ENCODE data around the gene MMAB. TPM values are rescaled to one million over a fixed set of nuclear protein-coding genes. Genes with fewer than 3 reads are reported as not detected.

Gene MMAB
- total and polyA plus RNA-seq, 2 of the 13 experiments (the other 11 are each of a cell fraction or from before 2014, with no cell fraction given), result 26.1 to 77.3 TPM

DNA sequence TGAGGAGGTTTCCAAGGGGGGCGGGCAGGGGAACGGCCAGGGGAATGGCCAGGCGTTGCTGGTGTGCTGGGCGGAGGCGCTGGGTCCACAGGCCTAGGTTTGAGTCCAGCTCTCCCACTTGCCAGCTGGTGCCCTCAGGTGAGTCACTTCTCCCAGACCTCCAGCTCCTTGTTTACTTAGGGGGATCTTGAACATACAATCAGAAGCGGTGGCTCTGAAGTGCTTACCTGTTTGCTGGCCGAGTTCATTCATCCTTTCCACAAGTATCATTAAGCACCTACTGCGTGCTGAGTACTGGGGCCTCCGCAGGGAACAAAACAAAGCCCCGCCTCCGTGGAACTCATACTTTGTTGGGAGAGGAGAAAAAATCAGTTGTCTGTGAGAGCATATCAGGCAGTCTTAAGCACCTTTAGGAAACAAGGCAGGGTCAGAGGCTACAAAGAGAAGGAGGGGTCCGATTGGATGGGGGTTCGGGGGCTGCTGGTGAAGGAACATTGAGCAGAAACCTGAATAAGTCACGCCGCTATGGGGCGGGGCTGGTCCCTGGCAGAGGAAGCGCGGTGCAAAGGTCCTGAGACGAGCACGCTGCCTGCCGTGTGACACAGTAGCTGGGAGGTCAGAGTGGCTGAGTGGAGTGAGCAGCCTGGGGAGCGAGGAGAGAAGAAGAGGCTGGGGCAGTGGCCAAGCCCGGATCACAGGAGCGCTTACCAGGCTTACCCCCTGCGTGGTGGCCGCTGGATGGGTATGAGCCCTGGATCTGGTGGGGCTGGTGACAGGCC lies 15.3 kb upstream of the MMAB start (continued):
- TF ChIP-seq FOXA1 (IDR thresholded peaks at IDR 0.05) (no peak), FOXA1 (CRISPR knock-in tag; IDR thresholded peaks at IDR 0.05) (peak; percentile 67), MYC (CRISPR knock-in tag; IDR thresholded peaks at IDR 0.05; ENCODE audit: borderline replicate concordance) (peak; percentile 72; the same call in 1 of the 2 replicates), ZNF790 (CRISPR knock-in tag; IDR thresholded peaks at IDR 0.05; ENCODE audit: borderline replicate concordance) (no peak), MAFG (CRISPR knock-in tag; IDR thresholded peaks at IDR 0.05) (no peak), POLR2AphosphoS5 (IDR thresholded peaks at IDR 0.05; ENCODE audit: low read depth, low read length) (peak; percentile 8; the same call in 1 of the 2 replicates), RAD51 (IDR thresholded peaks at IDR 0.05; ENCODE audit: borderline replicate concordance) (no peak), DR1 (CRISPR knock-in tag; IDR thresholded peaks at IDR 0.05) (no peak), KLF9 (CRISPR knock-in tag; IDR thresholded peaks at IDR 0.05; ENCODE audit: low read depth) (no peak)
- TF ChIP-seq, protein P1, sequence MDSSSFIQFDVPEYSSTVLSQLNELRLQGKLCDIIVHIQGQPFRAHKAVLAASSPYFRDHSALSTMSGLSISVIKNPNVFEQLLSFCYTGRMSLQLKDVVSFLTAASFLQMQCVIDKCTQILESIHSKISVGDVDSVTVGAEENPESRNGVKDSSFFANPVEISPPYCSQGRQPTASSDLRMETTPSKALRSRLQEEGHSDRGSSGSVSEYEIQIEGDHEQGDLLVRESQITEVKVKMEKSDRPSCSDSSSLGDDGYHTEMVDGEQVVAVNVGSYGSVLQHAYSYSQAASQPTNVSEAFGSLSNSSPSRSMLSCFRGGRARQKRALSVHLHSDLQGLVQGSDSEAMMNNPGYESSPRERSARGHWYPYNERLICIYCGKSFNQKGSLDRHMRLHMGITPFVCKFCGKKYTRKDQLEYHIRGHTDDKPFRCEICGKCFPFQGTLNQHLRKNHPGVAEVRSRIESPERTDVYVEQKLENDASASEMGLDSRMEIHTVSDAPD (CRISPR knock-in tag; IDR thresholded peaks at IDR 0.05), result no peak
- TF ChIP-seq, protein P2, sequence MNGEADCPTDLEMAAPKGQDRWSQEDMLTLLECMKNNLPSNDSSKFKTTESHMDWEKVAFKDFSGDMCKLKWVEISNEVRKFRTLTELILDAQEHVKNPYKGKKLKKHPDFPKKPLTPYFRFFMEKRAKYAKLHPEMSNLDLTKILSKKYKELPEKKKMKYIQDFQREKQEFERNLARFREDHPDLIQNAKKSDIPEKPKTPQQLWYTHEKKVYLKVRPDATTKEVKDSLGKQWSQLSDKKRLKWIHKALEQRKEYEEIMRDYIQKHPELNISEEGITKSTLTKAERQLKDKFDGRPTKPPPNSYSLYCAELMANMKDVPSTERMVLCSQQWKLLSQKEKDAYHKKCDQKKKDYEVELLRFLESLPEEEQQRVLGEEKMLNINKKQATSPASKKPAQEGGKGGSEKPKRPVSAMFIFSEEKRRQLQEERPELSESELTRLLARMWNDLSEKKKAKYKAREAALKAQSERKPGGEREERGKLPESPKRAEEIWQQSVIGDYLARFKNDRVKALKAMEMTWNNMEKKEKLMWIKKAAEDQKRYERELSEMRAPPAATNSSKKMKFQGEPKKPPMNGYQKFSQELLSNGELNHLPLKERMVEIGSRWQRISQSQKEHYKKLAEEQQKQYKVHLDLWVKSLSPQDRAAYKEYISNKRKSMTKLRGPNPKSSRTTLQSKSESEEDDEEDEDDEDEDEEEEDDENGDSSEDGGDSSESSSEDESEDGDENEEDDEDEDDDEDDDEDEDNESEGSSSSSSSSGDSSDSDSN (CRISPR knock-in tag; IDR thresholded peaks at IDR 0.05), result 0 out of 2 replicates have a peak, but pooled peaks have one; percentile 34
- TF ChIP-seq, protein P3, sequence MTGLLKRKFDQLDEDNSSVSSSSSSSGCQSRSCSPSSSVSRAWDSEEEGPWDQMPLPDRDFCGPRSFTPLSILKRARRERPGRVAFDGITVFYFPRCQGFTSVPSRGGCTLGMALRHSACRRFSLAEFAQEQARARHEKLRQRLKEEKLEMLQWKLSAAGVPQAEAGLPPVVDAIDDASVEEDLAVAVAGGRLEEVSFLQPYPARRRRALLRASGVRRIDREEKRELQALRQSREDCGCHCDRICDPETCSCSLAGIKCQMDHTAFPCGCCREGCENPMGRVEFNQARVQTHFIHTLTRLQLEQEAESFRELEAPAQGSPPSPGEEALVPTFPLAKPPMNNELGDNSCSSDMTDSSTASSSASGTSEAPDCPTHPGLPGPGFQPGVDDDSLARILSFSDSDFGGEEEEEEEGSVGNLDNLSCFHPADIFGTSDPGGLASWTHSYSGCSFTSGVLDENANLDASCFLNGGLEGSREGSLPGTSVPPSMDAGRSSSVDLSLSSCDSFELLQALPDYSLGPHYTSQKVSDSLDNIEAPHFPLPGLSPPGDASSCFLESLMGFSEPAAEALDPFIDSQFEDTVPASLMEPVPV (CRISPR knock-in tag; IDR thresholded peaks at IDR 0.05), result no peak
- TF ChIP-seq, protein P4, sequence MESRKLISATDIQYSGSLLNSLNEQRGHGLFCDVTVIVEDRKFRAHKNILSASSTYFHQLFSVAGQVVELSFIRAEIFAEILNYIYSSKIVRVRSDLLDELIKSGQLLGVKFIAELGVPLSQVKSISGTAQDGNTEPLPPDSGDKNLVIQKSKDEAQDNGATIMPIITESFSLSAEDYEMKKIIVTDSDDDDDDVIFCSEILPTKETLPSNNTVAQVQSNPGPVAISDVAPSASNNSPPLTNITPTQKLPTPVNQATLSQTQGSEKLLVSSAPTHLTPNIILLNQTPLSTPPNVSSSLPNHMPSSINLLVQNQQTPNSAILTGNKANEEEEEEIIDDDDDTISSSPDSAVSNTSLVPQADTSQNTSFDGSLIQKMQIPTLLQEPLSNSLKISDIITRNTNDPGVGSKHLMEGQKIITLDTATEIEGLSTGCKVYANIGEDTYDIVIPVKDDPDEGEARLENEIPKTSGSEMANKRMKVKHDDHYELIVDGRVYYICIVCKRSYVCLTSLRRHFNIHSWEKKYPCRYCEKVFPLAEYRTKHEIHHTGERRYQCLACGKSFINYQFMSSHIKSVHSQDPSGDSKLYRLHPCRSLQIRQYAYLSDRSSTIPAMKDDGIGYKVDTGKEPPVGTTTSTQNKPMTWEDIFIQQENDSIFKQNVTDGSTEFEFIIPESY (CRISPR knock-in tag; IDR thresholded peaks at IDR 0.05), result no peak; the same call in 1 of the 2 replicates
- TF ChIP-seq, protein P5, sequence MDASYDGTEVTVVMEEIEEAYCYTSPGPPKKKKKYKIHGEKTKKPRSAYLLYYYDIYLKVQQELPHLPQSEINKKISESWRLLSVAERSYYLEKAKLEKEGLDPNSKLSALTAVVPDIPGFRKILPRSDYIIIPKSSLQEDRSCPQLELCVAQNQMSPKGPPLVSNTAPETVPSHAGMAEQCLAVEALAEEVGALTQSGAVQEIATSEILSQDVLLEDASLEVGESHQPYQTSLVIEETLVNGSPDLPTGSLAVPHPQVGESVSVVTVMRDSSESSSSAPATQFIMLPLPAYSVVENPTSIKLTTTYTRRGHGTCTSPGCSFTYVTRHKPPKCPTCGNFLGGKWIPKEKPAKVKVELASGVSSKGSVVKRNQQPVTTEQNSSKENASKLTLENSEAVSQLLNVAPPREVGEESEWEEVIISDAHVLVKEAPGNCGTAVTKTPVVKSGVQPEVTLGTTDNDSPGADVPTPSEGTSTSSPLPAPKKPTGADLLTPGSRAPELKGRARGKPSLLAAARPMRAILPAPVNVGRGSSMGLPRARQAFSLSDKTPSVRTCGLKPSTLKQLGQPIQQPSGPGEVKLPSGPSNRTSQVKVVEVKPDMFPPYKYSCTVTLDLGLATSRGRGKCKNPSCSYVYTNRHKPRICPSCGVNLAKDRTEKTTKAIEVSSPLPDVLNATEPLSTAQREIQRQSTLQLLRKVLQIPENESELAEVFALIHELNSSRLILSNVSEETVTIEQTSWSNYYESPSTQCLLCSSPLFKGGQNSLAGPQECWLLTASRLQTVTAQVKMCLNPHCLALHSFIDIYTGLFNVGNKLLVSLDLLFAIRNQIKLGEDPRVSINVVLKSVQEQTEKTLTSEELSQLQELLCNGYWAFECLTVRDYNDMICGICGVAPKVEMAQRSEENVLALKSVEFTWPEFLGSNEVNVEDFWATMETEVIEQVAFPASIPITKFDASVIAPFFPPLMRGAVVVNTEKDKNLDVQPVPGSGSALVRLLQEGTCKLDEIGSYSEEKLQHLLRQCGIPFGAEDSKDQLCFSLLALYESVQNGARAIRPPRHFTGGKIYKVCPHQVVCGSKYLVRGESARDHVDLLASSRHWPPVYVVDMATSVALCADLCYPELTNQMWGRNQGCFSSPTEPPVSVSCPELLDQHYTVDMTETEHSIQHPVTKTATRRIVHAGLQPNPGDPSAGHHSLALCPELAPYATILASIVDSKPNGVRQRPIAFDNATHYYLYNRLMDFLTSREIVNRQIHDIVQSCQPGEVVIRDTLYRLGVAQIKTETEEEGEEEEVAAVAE (CRISPR knock-in tag; IDR thresholded peaks at IDR 0.05; ENCODE audit: borderline replicate concordance), result 0 out of 2 replicates have a peak, but pooled peaks have one; percentile 43
- TF ChIP-seq, protein P6, sequence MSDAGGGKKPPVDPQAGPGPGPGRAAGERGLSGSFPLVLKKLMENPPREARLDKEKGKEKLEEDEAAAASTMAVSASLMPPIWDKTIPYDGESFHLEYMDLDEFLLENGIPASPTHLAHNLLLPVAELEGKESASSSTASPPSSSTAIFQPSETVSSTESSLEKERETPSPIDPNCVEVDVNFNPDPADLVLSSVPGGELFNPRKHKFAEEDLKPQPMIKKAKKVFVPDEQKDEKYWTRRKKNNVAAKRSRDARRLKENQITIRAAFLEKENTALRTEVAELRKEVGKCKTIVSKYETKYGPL (CRISPR knock-in tag; IDR thresholded peaks at IDR 0.05), result no peak

Data from HepG2 (cell line).